Heart left ventricle (tissue), 16 donors: Measurements from ENCODE around the gene NLRP5. TPM values are rescaled to one million over a fixed set of nuclear protein-coding genes. Genes with fewer than 3 reads are reported as not detected.
"Not testable (repeated sequence)": the region's sequence is repeated elsewhere in the genome, so short reads cannot be mapped to it uniquely, and the experiment has no call there.

Source experiments
- ATAC-seq, 4 donors: fragments of 200-7000 bp; cut with Tn5 transposase; one replicate each; pipeline ENCODE4 v1.9.1; 2020 to 2022; ENCODE audit warnings: moderate library complexity in 4 of 4, mild to moderate bottlenecking in 3 of 4, moderate number of reproducible peaks in 1 of 4
- DNase-seq, 5 donors: peaks; one replicate each; pipeline ENCODE4 v3.0.0-alpha.2; 2020
- H3K27ac ChIP-seq, 12 donors: fragments of 200-600 bp; sonication (generic) in 4 of 12; one replicate each; pipeline versions ENCODE4 v1.5.0 to v1.8.0; 2016 to 2022; ENCODE audit warnings: mild to moderate bottlenecking in 2 of 12
- H3K27me3 ChIP-seq, 9 donors: fragments of 200-600 bp; sonication (generic) in 2 of 9; one replicate each; pipeline versions ENCODE4 v1.5.1 to v1.8.0; 2016 to 2022; ENCODE audit warnings: mild to moderate bottlenecking in 3 of 9
- H3K36me3 ChIP-seq, 9 donors: fragments of 200-600 bp; sonication (generic) in 2 of 9; one replicate each; pipeline versions ENCODE4 v1.5.0 to v1.8.0; 2018 to 2022; ENCODE audit warnings: mild to moderate bottlenecking in 2 of 9
- H3K4me1 ChIP-seq, 12 donors: fragments of 200-600 bp; sonication (generic) in 4 of 12; one replicate each; pipeline versions ENCODE4 v1.5.0 to v1.8.0; 2016 to 2022; ENCODE audit warnings: mild to moderate bottlenecking in 3 of 12
- H3K4me3 ChIP-seq, 12 donors: fragments of 200-600 bp; sonication (generic) in 4 of 12; one replicate each; pipeline versions ENCODE4 v1.5.0 to v1.8.0; 2017 to 2022; ENCODE audit warnings: mild to moderate bottlenecking in 9 of 12, moderate library complexity in 4 of 12
- H3K9me3 ChIP-seq, 12 donors: fragments of 200-600 bp; sonication (generic) in 4 of 12; one replicate each; pipeline versions ENCODE4 v1.5.0 to v1.8.0; 2016 to 2022; ENCODE audit warnings: mild to moderate bottlenecking in 1 of 12
- CTCF ChIP-seq, 12 donors: fragments of 200-600 bp; sonication (generic) in 4 of 12; IDR thresholded peaks; one replicate each; pipeline versions ENCODE4 v1.5.0 to v1.8.0; 2018 to 2022; ENCODE audit warnings: antibody characterized with exemption in 12 of 12, mild to moderate bottlenecking in 5 of 12
- POLR2A ChIP-seq, 2 donors: fragments of 450-650 bp; IDR thresholded peaks; one replicate each; pipeline ENCODE4 v1.6.1; 2017; ENCODE audit warnings: antibody characterized with exemption in 2 of 2, mild to moderate bottlenecking in 2 of 2, moderate library complexity in 2 of 2
- WGBS, 4 donors: extraction: QIAGEN DNeasy Blood & Tissue Kit in 2 of 4; methylation state at CpG; one replicate each; pipeline versions ENCODE4 v1.1.5 to v1.1.7; 2013 to 2018; 5-methylcytosine and 5-hydroxymethylcytosine counted together
- intact Hi-C, 10 donors: fragments of 100-400 bp; cut with DNase I; formaldehyde crosslinking; loops; one replicate each; pipeline versions ENCODE4 v1.11.1 to v1.14.2; 2022
- polyA plus RNA-seq, 2 donors: library from polyadenylated mRNA; stranded (reverse); fragments of 200-250 nt; gene quantifications; one replicate each; pipeline ENCODE4 v1.2.3, GENCODE V29; 2013
- total RNA-seq, 9 donors: library from RNA; depleted of rRNA in 2 of 9; stranded (reverse); fragments of >200 nt in 2 of 9; fragmentation: NEBNext Ultra II Directional in 3 of 9; extraction: Animal tissue kit (Norgen Biotek cat#: 25700) in 3 of 9; gene quantifications; one replicate each; pipeline versions ENCODE4 v1.1.0 to v1.2.4, GENCODE V29; 2016 to 2023
- donor health status: ischemic (EF 13 %, LVEDD 7.1; RV severe dilation, severe dysfunction).
- donor health status: healthy with polysubstance abuse.
- donor health status: DM: no; HTN: yes; CAD: no.
- donor health status: DM: no; HTN: no; CAD: no.
- donor health status: ischemic (EF 25% LVEDD 6.9; RV normal size, moderate dysfunction).
- donor health status: ischemic (EF 25% LVEDD 5.7; RV mildly dilated, moderate dysfunction).
- donor health status: healthy.
- donor health status: DM: yes; HTN: yes; CAD: no.
- donor health status: ischemic (EF 35%, LVEDD 5.7; RV mildly dilated, moderate dysfunction).
- donor health status: nonischemic (EF 11% LVEDD 7.7; RV severe dilation, severe dysfunction).
- donor health status: DM: yes; HTN: yes; CAD: no.
- donor health status: PGD.
- donor health status: ischemic (EF 29% LVEDD 5.4; RV normal size, mild dysfunction).
- donor health status: nonischemic (EF 23%, LVEDD 6.1; RV moderate dilation, normal function).

The NLRP5 gene
- total and polyA plus RNA-seq, 11 donors, result not detected

- H3K27me3 ChIP-seq, result no peaks in the 10 kb centered on the region
- no peaks in the 10 kb centered on the region for H3K9me3 ChIP-seq
- TF ChIP-seq CTCF (IDR thresholded peaks at IDR 0.05) (no peak), POLR2A (IDR thresholded peaks at IDR 0.05) (no peak)
- DNase-seq (no peak), ATAC-seq (no peak)
- peaks cover 0 to 23% (median 6%) of the 10 kb centered on the region in 12 donors for H3K4me1 ChIP-seq
- no peak overlapping the region for H3K27ac ChIP-seq
- H3K4me3 ChIP-seq, result no peak overlapping the region
- H3K36me3 ChIP-seq, result peaks cover 0 to 61% (median 29%) of the 10 kb centered on the region in 9 donors
- intact Hi-C loops, result no loop called here
- WGBS, 4 donors, result 76 to 82% (median 80%) methylated on average over 6 to 7 of the region's 7 CpGs
Observed at GRCh38 chr19:56097776-56098175, 111.2 kb downstream of the NLRP5 start.

GRCh38 chr19:56098237-56098636 is 111.7 kb downstream of the NLRP5 start:
- WGBS, 4 donors, result 91 to 100% (median 96%) methylated on average over 3 to 21 of the region's 21 CpGs

GRCh38 chr19:56098731-56099568 is 112.4 kb downstream of the NLRP5 start:
- no peaks in the 10 kb centered on the region for H3K27me3 ChIP-seq
- H3K27ac ChIP-seq, result no peak overlapping the region
- peaks cover 0 to 63% (median 23%) of the 10 kb centered on the region in 9 donors for H3K36me3 ChIP-seq
- DNase-seq, result no peak
- no peaks in the 10 kb centered on the region for H3K9me3 ChIP-seq
- H3K4me1 ChIP-seq, result peaks cover 0 to 23% (median 6%) of the 10 kb centered on the region in 12 donors
- ATAC-seq, result no peak
- TF ChIP-seq POLR2A (IDR thresholded peaks at IDR 0.05) (no peak), CTCF (IDR thresholded peaks at IDR 0.05) (no peak)
- WGBS, 4 donors, result 90 to 98% (median 93%) methylated on average over 21 to 34 of the region's 34 CpGs
- intact Hi-C loops, result no loop called here
- H3K4me3 ChIP-seq, result no peak overlapping the region

More at GRCh38 chr19:56098237-56098636, 111.7 kb downstream of the NLRP5 start:
- ATAC-seq, H3K27me3 ChIP-seq, H3K27ac ChIP-seq, DNase-seq, intact Hi-C loops, H3K9me3 ChIP-seq, H3K4me3 ChIP-seq: not testable (repeated sequence)
- peaks cover 0 to 63% (median 28%) of the 10 kb centered on the region in 9 donors for H3K36me3 ChIP-seq
- H3K4me1 ChIP-seq, result peaks cover 0 to 23% (median 6%) of the 10 kb centered on the region in 12 donors

GRCh38 chr19:56099638-56100539 is 113.3 kb downstream of the NLRP5 start:
- H3K36me3 ChIP-seq, result peaks cover 0 to 59% (median 23%) of the 10 kb centered on the region in 9 donors
- no peak overlapping the region for H3K4me3 ChIP-seq
- no peaks in the 10 kb centered on the region for H3K9me3 ChIP-seq
- intact Hi-C loops, result loop anchor here in 1 of 10 donors (5.0 kb wide), 1 partner anchor 37 kb away; no protein-coding TSS in a partner anchor
- no peaks in the 10 kb centered on the region for H3K27me3 ChIP-seq
- H3K4me1 ChIP-seq, result peaks cover 0 to 29% (median 8%) of the 10 kb centered on the region in 12 donors
- WGBS, 4 donors, result 88 to 92% (median 89%) methylated on average over 29 to 31 of the region's 31 CpGs
- no peak for ATAC-seq
- DNase-seq, result peak in 1 of 5 donors; percentile 49
- TF ChIP-seq POLR2A (IDR thresholded peaks at IDR 0.05) (no peak), CTCF (IDR thresholded peaks at IDR 0.05) (no peak)
- no peak overlapping the region for H3K27ac ChIP-seq
